Dermis microvascular lymphatic vessel endothelial cell (primary cell): ENCODE data around the gene GNGT2. TPM values are rescaled to one million over a fixed set of nuclear protein-coding genes. Genes with fewer than 3 reads are reported as not detected.
"Not testable (repeated sequence)": the region's sequence is repeated elsewhere in the genome, so short reads cannot be mapped to it uniquely, and the experiment has no call there.

Experiments
- DNase-seq, 2 donors: peaks; one replicate each; pipeline versions ENCODE4 v3.0.0 to v3.0.0-alpha.2; 2010; ENCODE audit warnings: low read depth in 2 of 2
- total RNA-seq: library from RNA; depleted of rRNA; stranded (reverse); fragments of >200 nt; gene quantifications from 2 replicates; pipeline ENCODE4 v1.2.1, GENCODE V29; 2014

Gene GNGT2
- total RNA-seq, 1 donor from 2014 or later, result 2.4 TPM

GRCh38 chr17:49209061-49209571 lies 1.3 kb downstream of the GNGT2 start:
- no peak for DNase-seq

GRCh38 chr17:49204516-49204915 lies 5.9 kb downstream of the GNGT2 start:
- DNase-seq, result no peak

GRCh38 chr17:49203796-49204195 lies 6.6 kb downstream of the GNGT2 start:
- DNase-seq, result no peak

GRCh38 chr17:49201481-49201927 lies 8.9 kb downstream of the GNGT2 start:
- DNase-seq, result peak in 1 of 2 donors; percentile 53

GRCh38 chr17:49200423-49201083 lies 9.8 kb downstream of the GNGT2 start:
- DNase-seq, result no peak

- no peak for DNase-seq
Observed at GRCh38 chr17:49198211-49198610, 12.2 kb downstream of the GNGT2 start.

- no peak for DNase-seq
Observed at GRCh38 chr17:49197346-49197998, 12.9 kb downstream of the GNGT2 start.

- DNase-seq, result no peak
Observed at GRCh38 chr17:49196520-49196919, 13.9 kb downstream of the GNGT2 start.

- DNase-seq, result no peak
Observed at GRCh38 chr17:49195751-49196150, 14.6 kb downstream of the GNGT2 start.

GRCh38 chr17:49194297-49194607 lies 16.1 kb downstream of the GNGT2 start:
- no peak for DNase-seq

GRCh38 chr17:49193513-49194296 lies 16.7 kb downstream of the GNGT2 start:
- DNase-seq, result peak in 1 of 2 donors; percentile 63

- peak; percentile 79 to 83 for DNase-seq
Observed at GRCh38 chr17:49191917-49192741, 18.2 kb downstream of the GNGT2 start.

- DNase-seq, result no peak
Observed at GRCh38 chr17:49191409-49191916, 18.9 kb downstream of the GNGT2 start.

- DNase-seq, result no peak
Observed at GRCh38 chr17:49190932-49191331, 19.4 kb downstream of the GNGT2 start.

GRCh38 chr17:49187301-49187700 lies 23.1 kb downstream of the GNGT2 start:
- DNase-seq, result no peak

GRCh38 chr17:49185381-49185780 lies 25.0 kb downstream of the GNGT2 start:
- DNase-seq, result not testable (repeated sequence)

GRCh38 chr17:49184522-49184921 lies 25.9 kb downstream of the GNGT2 start:
- DNase-seq, result not testable (repeated sequence)

GRCh38 chr17:49183801-49184200 lies 26.6 kb downstream of the GNGT2 start:
- no peak for DNase-seq

GRCh38 chr17:49183341-49183740 lies 27.0 kb downstream of the GNGT2 start:
- DNase-seq, result no peak

- no peak for DNase-seq
Observed at GRCh38 chr17:49180998-49181635, 29.3 kb downstream of the GNGT2 start.

GRCh38 chr17:49180303-49180702 lies 30.1 kb downstream of the GNGT2 start:
- DNase-seq, result peak in 1 of 2 donors; percentile 69
